K562 (cell line): ENCODE results near the gene GP1BB. TPM values are rescaled to one million over a fixed set of nuclear protein-coding genes. Genes with fewer than 3 reads are reported as not detected.

Experiments
- ARHGAP35 ChIP-seq: fragments of 450-650 bp; IDR thresholded peaks from 2 replicates; pipeline ENCODE4 v1.6.1; 2018; ENCODE audit not compliant: partially characterized antibody
- BMI1 ChIP-seq: fragments of 150-350 bp; IDR thresholded peaks from 2 replicates; pipeline ENCODE4 v1.6.1; 2014; ENCODE audit warnings: low read length
- C11orf30 ChIP-seq: fragments of 450-650 bp; IDR thresholded peaks from 2 replicates; pipeline ENCODE4 v1.6.1; 2016; ENCODE audit warnings: low read depth, mild to moderate bottlenecking
- CHD4 ChIP-seq: fragments of 200-600 bp; sonication (generic); IDR thresholded peaks from 3 replicates; pipeline ENCODE4 v1.6.1; 2012; ENCODE audit warnings: low read depth, mild to moderate bottlenecking, mixed read lengths, low read length, inconsistent platforms; ENCODE audit not compliant: insufficient read depth, insufficient replicate concordance, poor library complexity, severe bottlenecking
- E2F8 ChIP-seq: fragments of 450-650 bp; IDR thresholded peaks from 2 replicates; pipeline ENCODE4 v1.7.1; 2018; ENCODE audit warnings: mild to moderate bottlenecking, low read depth; ENCODE audit not compliant: partially characterized antibody
- FIP1L1 ChIP-seq: fragments of 200-400 bp; formaldehyde crosslinking; IDR thresholded peaks from 2 replicates; pipeline ENCODE4 v1.6.1; 2018; ENCODE audit warnings: mild to moderate bottlenecking, low read depth, low read length; ENCODE audit not compliant: poor library complexity, severe bottlenecking
- JUN ChIP-seq, 2 experiments: sonication (generic) in 1 of 2; formaldehyde crosslinking in 1 of 2; IDR thresholded peaks; 2 replicates each; pipeline versions ENCODE4 v1.6.1 to v1.8.0; 2012 to 2022; ENCODE audit warnings: borderline replicate concordance in 2 of 2, mild to moderate bottlenecking in 2 of 2, improper control_type of control experiment in 1 of 2, low read depth in 1 of 2, low read length in 1 of 2, missing genetic modification reagents in 1 of 2
- MCM7 ChIP-seq, 2 experiments: fragments of 450-650 bp; IDR thresholded peaks; 2 replicates each; pipeline ENCODE4 v1.6.1; 2016 to 2018
- PTBP1 ChIP-seq: fragments of 200-400 bp; formaldehyde crosslinking; IDR thresholded peaks from 2 replicates; pipeline ENCODE4 v1.6.1; 2017; ENCODE audit warnings: low read depth, low read length
- RBM14 ChIP-seq: fragments of 200-400 bp; formaldehyde crosslinking; IDR thresholded peaks from 2 replicates; pipeline ENCODE4 v1.6.1; 2018; ENCODE audit warnings: low read depth, mild to moderate bottlenecking, low read length, moderate library complexity, borderline replicate concordance; ENCODE audit not compliant: insufficient read depth
- RBM39 ChIP-seq: fragments of 200-400 bp; formaldehyde crosslinking; optimal IDR thresholded peaks from 2 replicates; pipeline ENCODE3; 2018; ENCODE audit warnings: low read depth, low read length
- SNRNP70 ChIP-seq: fragments of 200-400 bp; formaldehyde crosslinking; optimal IDR thresholded peaks from 2 replicates; pipeline ENCODE3; 2017; ENCODE audit warnings: low read depth, low read length
- SRF ChIP-seq, 2 experiments: fragments of 250-450, 450-650 bp in 1 of 2; sonication (Bioruptor Pico) in 1 of 2; sonication (generic) in 1 of 2; formaldehyde crosslinking; IDR thresholded peaks; 2 replicates each; pipeline versions ENCODE4 v1.5.0 to v1.5.1; 2020 to 2022; ENCODE audit warnings: mild to moderate bottlenecking in 1 of 2, missing genetic modification reagents in 1 of 2
- ZC3H11A ChIP-seq: IDR thresholded peaks from 2 replicates; pipeline ENCODE4 v1.6.1; 2012; ENCODE audit warnings: low read depth, low read length, improper control_type of control experiment
- ZKSCAN3 ChIP-seq: fragments of 250-450 bp; sonication (Bioruptor Pico); IDR thresholded peaks from 2 replicates; pipeline ENCODE4 v1.4.0; 2020
- ZNF232 ChIP-seq: sonication (generic); formaldehyde crosslinking; IDR thresholded peaks from 2 replicates; pipeline ENCODE4 v1.8.0; 2022; ENCODE audit warnings: mild to moderate bottlenecking, missing genetic modification reagents
- ZNF354B ChIP-seq: fragments of 250-450 bp; sonication (Bioruptor Pico); IDR thresholded peaks from 2 replicates; pipeline ENCODE4 v1.4.0; 2020
- ZNF644 ChIP-seq: fragments of 200-800 bp; sonication (Bioruptor generic); IDR thresholded peaks from 2 replicates; pipeline ENCODE4 v1.6.1; 2016; ENCODE audit warnings: low read depth, missing genetic modification characterization, missing compliant biosample characterization
- polyA plus RNA-seq, 8 experiments: library from polyadenylated mRNA; depleted of rRNA in 4 of 8; stranded (reverse) in 5 of 8; unstranded in 3 of 8; fragments of >200 nt; fragmentation: Nextera tagmentation in 2 of 8; fragmentation: Illumina TruSeq in 1 of 8; extraction: Ambion mirVana in 2 of 8; extraction: Trizol in 1 of 8; gene quantifications; 2 replicates each; pipeline versions ENCODE4 v1.2.1 to v1.2.3, GENCODE V29; 2011 to 2014; ENCODE audit warnings: inconsistent platforms in 1 of 8, missing spikeins in 1 of 8
- total RNA-seq, 7 experiments: library from RNA; depleted of rRNA in 6 of 7; stranded (reverse); fragments of >200 nt in 6 of 7; fragmentation: Illumina TruSeq in 2 of 7; extraction: Trizol in 2 of 7; gene quantifications; 2 replicates each; pipeline versions ENCODE4 v1.2.1 to v1.2.3, GENCODE V29; 2011 to 2021; ENCODE audit warnings: low replicate concordance in 1 of 7
- TF ChIP-seq, protein P1 (sequence below): fragments of 250-450 bp; sonication (Bioruptor Pico); IDR thresholded peaks from 2 replicates; pipeline ENCODE4 v1.4.0; 2020; ENCODE audit warnings: mild to moderate bottlenecking

The GP1BB gene
- total and polyA plus RNA-seq, 9 of the 15 experiments (the other 6 are each of a cell fraction or from before 2014, with no cell fraction given): 0.69 to 162 (median 2.8) TPM

GRCh38 chr22:19730198-19730597 lies 6.9 kb downstream of the GP1BB start (continued):
- 0 out of 2 replicates have a peak, but pooled peaks have one; percentile 29 for TF ChIP-seq ZC3H11A
- TF ChIP-seq JUN (IDR thresholded peaks at IDR 0.05; ENCODE audit: borderline replicate concordance, low read depth, low read length): no peak
- TF ChIP-seq JUN (CRISPR knock-in tag; IDR thresholded peaks at IDR 0.05; ENCODE audit: borderline replicate concordance): no peak
- 0 out of 4 replicates have a peak, but pooled peaks of 1 of the 2 experiments have one; percentile 3 for TF ChIP-seq SRF (CRISPR knock-in tag; IDR thresholded peaks at IDR 0.05)
- no peak for TF ChIP-seq MCM7 (IDR thresholded peaks at IDR 0.05)
- no peak for TF ChIP-seq C11orf30
- no peak for TF ChIP-seq RBM39
- TF ChIP-seq ZKSCAN3 (CRISPR knock-in tag): no peak
- no peak for TF ChIP-seq PTBP1
- peak; percentile 22 for TF ChIP-seq ARHGAP35
- TF ChIP-seq E2F8: no peak
- TF ChIP-seq ZNF354B (CRISPR knock-in tag): no peak
- no peak for TF ChIP-seq SNRNP70
- no peak for TF ChIP-seq ZNF232
- TF ChIP-seq CHD4: peak; percentile 7
- TF ChIP-seq RBM14: no peak
- TF ChIP-seq FIP1L1: no peak
- TF ChIP-seq, protein P1, sequence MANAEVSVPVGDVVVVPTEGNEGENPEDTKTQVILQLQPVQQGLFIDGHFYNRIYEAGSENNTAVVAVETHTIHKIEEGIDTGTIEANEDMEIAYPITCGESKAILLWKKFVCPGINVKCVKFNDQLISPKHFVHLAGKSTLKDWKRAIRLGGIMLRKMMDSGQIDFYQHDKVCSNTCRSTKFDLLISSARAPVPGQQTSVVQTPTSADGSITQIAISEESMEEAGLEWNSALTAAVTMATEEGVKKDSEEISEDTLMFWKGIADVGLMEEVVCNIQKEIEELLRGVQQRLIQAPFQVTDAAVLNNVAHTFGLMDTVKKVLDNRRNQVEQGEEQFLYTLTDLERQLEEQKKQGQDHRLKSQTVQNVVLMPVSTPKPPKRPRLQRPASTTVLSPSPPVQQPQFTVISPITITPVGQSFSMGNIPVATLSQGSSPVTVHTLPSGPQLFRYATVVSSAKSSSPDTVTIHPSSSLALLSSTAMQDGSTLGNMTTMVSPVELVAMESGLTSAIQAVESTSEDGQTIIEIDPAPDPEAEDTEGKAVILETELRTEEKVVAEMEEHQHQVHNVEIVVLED (CRISPR knock-in tag): no peak
- TF ChIP-seq ZNF644 (tag): no peak
- 0 out of 2 replicates have a peak, but pooled peaks have one; percentile 1 for TF ChIP-seq BMI1
